Body of pancreas (tissue), 4 donors: Measurements from ENCODE around the gene SOX18. TPM values are rescaled to one million over a fixed set of nuclear protein-coding genes. Genes with fewer than 3 reads are reported as not detected.

Source experiments
- ATAC-seq: fragments of 150-250 bp; one replicate; pipeline ENCODE4 v1.9.1; 2016
- DNase-seq, 4 donors: peaks; one replicate each; pipeline ENCODE4 v3.0.0-alpha.2; 2019
- H3K27ac ChIP-seq, 4 donors: fragments of 200-600 bp; sonication (generic); 1 replicate in 3 of 4; 2 replicates in 1 of 4; pipeline versions ENCODE4 v1.5.1 to v1.6.1; 2016 to 2019; ENCODE audit warnings: mild to moderate bottlenecking in 1 of 4, mixed read lengths in 1 of 4, moderate library complexity in 1 of 4
- H3K27me3 ChIP-seq, 2 donors: fragments of 200-600 bp; sonication (generic); one replicate each; pipeline ENCODE4 v1.6.0; 2016; ENCODE audit warnings: mild to moderate bottlenecking in 1 of 2
- H3K36me3 ChIP-seq, 2 donors: fragments of 200-600 bp; sonication (generic); replicated peaks in 1 of 2; 2 replicates each; pipeline ENCODE4 v1.5.1; 2016; ENCODE audit warnings: low read depth in 2 of 2; ENCODE audit not compliant: insufficient read depth in 1 of 2
- H3K4me1 ChIP-seq: fragments of 200-600 bp; sonication (generic); one replicate; pipeline ENCODE4 v1.6.0; 2016
- H3K4me3 ChIP-seq, 2 donors: fragments of 200-600 bp; sonication (generic); 1 replicate in 1 of 2; 2 replicates in 1 of 2; pipeline ENCODE4 v1.5.1; 2016 to 2019
- H3K9me3 ChIP-seq, 3 donors: fragments of 200-600 bp; sonication (generic); 1 replicate in 2 of 3; 2 replicates in 1 of 3; pipeline ENCODE4 v1.5.1; 2016
- POLR2A ChIP-seq, 3 donors: fragments of 450-650 bp; IDR thresholded peaks; one replicate each; pipeline ENCODE4 v1.6.1; 2016; ENCODE audit warnings: antibody characterized with exemption in 3 of 3, mild to moderate bottlenecking in 2 of 3
- WGBS, 2 donors: methylation state at CpG; one replicate each; pipeline ENCODE4 v1.1.5; 2017; 5-methylcytosine and 5-hydroxymethylcytosine counted together
- intact Hi-C: fragments of 100-400 bp; cut with DNase I; formaldehyde crosslinking; loops from one replicate; pipeline ENCODE4 v1.15.1; 2023
- total RNA-seq, 2 donors: library from RNA; depleted of rRNA; stranded (reverse); fragments of >200 nt; gene quantifications; one replicate each; pipeline ENCODE4 v1.1.0, GENCODE V29; 2016
- TF ChIP-seq, protein P1 (sequence below), 7 experiments: fragments of 450-650 bp in 4 of 7; fragments of 200-600 bp in 3 of 7; sonication (generic) in 3 of 7; IDR thresholded peaks; one replicate each; pipeline ENCODE4 v1.5.1; 2016 to 2019; ENCODE audit warnings: antibody characterized with exemption in 7 of 7

The SOX18 gene
- total RNA-seq, 2 donors from 2014 or later, result 6.5 to 17.1 TPM

DNA sequence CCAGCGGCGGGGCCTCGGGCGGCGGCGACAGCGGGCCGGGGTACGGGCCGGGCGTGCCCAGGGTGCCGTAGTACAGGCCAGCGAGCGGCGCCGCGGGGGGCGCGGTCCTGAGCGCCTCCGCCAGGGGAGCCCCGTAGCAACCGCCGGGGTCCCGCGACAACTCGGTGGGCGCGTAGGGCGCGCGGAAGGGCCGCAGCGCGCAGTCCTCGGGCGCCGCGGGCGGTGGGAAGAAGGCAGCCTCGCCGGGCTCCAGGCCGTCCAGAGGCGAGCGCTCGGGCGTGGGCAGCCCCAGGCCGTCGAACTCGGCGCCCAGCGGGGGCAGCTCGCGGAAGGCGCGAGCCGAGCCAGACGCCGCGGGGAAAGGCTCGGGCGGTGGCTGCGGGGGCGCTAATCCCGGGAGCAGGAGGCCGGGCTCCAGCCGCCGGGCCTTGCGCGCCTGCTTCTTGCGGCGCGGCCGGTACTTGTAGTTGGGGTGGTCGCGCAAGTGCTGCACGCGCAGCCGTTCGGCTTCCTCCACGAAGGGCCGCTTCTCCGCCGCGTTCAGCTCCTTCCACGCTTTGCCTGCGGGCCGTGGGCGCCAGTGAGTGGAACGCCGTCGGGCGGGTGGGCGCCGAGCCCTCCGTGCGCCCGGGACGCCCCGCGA lies 916 bp downstream of the SOX18 start:
- ATAC-seq (no peak), DNase-seq (no peak)
- peaks cover 0 to 12% of the 10 kb centered on the region in 2 donors for H3K27me3 ChIP-seq
- intact Hi-C loops, result no loop called here
- no peaks in the 10 kb centered on the region for H3K36me3 ChIP-seq
- H3K4me1 ChIP-seq, result peaks cover 14% of the 10 kb centered on the region
- WGBS, 2 donors, result 8% methylated on average over 87 of the region's 101 CpGs; no CpG with 5 or more reads in 1 of the 2 donors
- no peak for TF ChIP-seq POLR2A (IDR thresholded peaks at IDR 0.05)
- TF ChIP-seq, protein P1, sequence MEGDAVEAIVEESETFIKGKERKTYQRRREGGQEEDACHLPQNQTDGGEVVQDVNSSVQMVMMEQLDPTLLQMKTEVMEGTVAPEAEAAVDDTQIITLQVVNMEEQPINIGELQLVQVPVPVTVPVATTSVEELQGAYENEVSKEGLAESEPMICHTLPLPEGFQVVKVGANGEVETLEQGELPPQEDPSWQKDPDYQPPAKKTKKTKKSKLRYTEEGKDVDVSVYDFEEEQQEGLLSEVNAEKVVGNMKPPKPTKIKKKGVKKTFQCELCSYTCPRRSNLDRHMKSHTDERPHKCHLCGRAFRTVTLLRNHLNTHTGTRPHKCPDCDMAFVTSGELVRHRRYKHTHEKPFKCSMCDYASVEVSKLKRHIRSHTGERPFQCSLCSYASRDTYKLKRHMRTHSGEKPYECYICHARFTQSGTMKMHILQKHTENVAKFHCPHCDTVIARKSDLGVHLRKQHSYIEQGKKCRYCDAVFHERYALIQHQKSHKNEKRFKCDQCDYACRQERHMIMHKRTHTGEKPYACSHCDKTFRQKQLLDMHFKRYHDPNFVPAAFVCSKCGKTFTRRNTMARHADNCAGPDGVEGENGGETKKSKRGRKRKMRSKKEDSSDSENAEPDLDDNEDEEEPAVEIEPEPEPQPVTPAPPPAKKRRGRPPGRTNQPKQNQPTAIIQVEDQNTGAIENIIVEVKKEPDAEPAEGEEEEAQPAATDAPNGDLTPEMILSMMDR (IDR thresholded peaks at IDR 0.05), result no peak
- no peak overlapping the region for H3K27ac ChIP-seq
- H3K4me3 ChIP-seq, result no peak overlapping the region
- no peaks in the 10 kb centered on the region for H3K9me3 ChIP-seq

DNA sequence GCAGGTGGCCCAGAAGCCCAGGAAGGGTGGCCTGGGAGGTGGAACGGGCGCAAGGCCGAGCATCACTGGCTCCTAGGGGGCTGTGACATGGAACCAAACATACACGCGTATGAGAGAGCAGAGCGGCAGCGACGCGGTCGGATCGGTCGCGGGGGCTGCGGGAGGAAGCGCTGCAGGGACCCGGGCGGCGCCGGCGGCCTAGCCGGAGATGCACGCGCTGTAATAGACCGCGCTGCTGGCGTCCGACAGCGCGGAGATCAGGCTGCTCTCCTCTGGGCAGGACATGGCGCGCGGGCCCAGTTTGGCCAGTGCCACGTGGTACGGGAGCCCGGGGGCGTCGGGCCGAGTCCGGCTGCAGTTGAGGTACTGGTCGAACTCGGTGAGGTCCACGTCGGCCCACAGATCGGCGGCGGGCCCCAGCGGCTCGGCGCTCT lies 1.5 kb downstream of the SOX18 start:
- Histone ChIP-seq H3K4me1 (peaks cover 14% of the 10 kb centered on the region), H3K27me3 (peaks cover 0 to 12% of the 10 kb centered on the region in 2 donors), H3K27ac (no peak overlapping the region), H3K9me3 (no peaks in the 10 kb centered on the region), H3K4me3 (no peak overlapping the region), H3K36me3 (no peaks in the 10 kb centered on the region)
- ATAC-seq (no peak), DNase-seq (no peak)
- TF ChIP-seq, protein P1 (IDR thresholded peaks at IDR 0.05), result no peak
- no peak for TF ChIP-seq POLR2A (IDR thresholded peaks at IDR 0.05)
- intact Hi-C loops, result no loop called here
- 6 to 10% methylated on average over 15 to 49 of the region's 49 CpGs for WGBS, 2 donors

DNA sequence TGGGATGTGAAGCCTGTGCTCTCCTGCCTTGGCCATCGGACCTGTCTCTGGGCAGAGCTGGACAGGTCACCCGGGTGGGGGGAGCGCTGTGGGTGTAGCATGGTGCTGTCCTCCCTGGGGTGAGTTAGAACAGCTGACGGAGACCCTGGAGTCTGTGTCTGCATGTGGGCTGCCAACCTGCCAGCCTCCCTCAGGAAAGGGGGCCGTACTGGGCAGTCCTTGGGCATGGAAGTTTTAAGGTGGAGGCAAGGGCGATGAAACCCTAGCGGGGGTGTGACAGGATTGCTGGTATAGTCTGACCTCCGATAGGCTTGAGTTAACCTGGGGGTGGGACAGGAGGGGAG lies 2.4 kb downstream of the SOX18 start:
- H3K4me1 ChIP-seq, result peaks cover 19% of the 10 kb centered on the region
- intact Hi-C loops, result no loop called here
- no peaks in the 10 kb centered on the region for H3K9me3 ChIP-seq
- H3K27ac ChIP-seq, result no peak overlapping the region
- no peak for ATAC-seq
- TF ChIP-seq, protein P1 (IDR thresholded peaks at IDR 0.05), result no peak
- no peak for TF ChIP-seq POLR2A (IDR thresholded peaks at IDR 0.05)
- 62 to 77% methylated on average over 8 of the region's 8 CpGs for WGBS, 2 donors
- peaks cover 0 to 16% of the 10 kb centered on the region in 2 donors for H3K27me3 ChIP-seq
- H3K4me3 ChIP-seq, result no peak overlapping the region
- no peak for DNase-seq
- no peaks in the 10 kb centered on the region for H3K36me3 ChIP-seq

DNA sequence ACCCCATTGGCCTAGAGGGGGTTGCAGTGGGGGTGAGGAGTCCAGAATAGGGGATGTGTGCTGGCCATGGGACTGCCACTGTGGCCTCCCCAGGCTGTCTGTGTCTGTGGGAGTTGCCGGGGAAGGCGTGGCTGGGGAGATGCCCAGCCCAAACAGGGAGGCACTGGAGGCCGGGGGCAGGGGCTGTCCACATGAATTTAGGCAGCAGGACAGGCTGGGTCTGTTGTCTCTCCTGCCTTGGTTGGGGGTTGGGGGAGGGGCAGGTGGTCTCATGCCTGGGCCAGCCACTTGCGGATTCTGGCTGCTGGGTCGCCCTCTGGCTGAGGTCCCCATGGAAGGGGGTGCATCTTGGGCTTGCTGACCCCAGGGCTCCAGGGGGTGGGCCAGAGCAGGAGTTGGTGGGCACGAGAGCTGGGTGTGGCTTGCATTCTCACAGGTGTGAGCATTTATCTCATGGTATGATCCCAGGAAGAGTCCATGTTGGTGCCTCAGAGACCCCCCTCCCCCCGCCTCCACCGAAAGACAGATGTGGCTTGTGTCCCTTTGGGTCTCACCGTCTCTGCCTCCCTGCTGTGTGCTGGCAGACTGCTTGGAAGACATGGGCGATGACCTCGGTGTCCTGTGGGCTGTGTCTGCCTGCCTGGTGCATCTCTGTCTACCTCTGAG lies 4.0 kb downstream of the SOX18 start:
- H3K4me1 ChIP-seq, result peaks cover 20% of the 10 kb centered on the region
- H3K27me3 ChIP-seq, result peaks cover 0 to 13% of the 10 kb centered on the region in 2 donors
- ATAC-seq (no peak), DNase-seq (no peak)
- peak in 1 of 3 donors; percentile 2 for TF ChIP-seq POLR2A (IDR thresholded peaks at IDR 0.05)
- TF ChIP-seq, protein P1 (IDR thresholded peaks at IDR 0.05), result no peak
- 53 to 54% methylated on average over 7 to 11 of the region's 11 CpGs for WGBS, 2 donors
- peak overlapping the region in 1 of 4 donors; percentile 28 for H3K27ac ChIP-seq
- intact Hi-C loops, result no loop called here
- H3K36me3 ChIP-seq, result no peaks in the 10 kb centered on the region
- H3K4me3 ChIP-seq, result no peak overlapping the region
- no peaks in the 10 kb centered on the region for H3K9me3 ChIP-seq
